SK-N-SH treated with all-trans-retinoic acid at 6 μM for 48 hours (cell line): ENCODE measurements around the gene FBXO47.

ENCODE experiments used
- ATAC-seq: fragments of 200-7000 bp; cut with Tn5 transposase; 3 replicates; pipeline ENCODE4 v1.9.1; 2020; ENCODE audit warnings: mild to moderate bottlenecking, moderate library complexity
- BACH2 ChIP-seq: fragments of 250-450 bp; sonication (Bioruptor Pico); IDR thresholded peaks from 2 replicates; pipeline ENCODE4 v1.9.0; 2021; ENCODE audit warnings: mild to moderate bottlenecking, borderline replicate concordance
- ESRRG ChIP-seq: fragments of 250-450 bp; sonication (Bioruptor Pico); IDR thresholded peaks from 2 replicates; pipeline ENCODE4 v1.6.1; 2021; ENCODE audit warnings: mild to moderate bottlenecking
- ISL1 ChIP-seq: fragments of 250-450 bp; sonication (Bioruptor Pico); IDR thresholded peaks from 2 replicates; pipeline ENCODE4 v2.1.2; 2022; ENCODE audit warnings: mild to moderate bottlenecking, moderate library complexity
- OSR1 ChIP-seq: fragments of 250-450 bp; sonication (Bioruptor Pico); IDR thresholded peaks from 2 replicates; pipeline ENCODE4 v1.8.0; 2022; ENCODE audit warnings: moderate library complexity, mild to moderate bottlenecking, inconsistent platforms
- PPARA ChIP-seq: fragments of 250-450 bp; sonication (Bioruptor Pico); IDR thresholded peaks from 2 replicates; pipeline ENCODE4 v1.5.0; 2020; ENCODE audit warnings: mild to moderate bottlenecking, borderline replicate concordance
- SNAI2 ChIP-seq: fragments of 250-450 bp; sonication (Bioruptor Pico); IDR thresholded peaks from 2 replicates; pipeline ENCODE4 v1.5.0; 2020; ENCODE audit warnings: mild to moderate bottlenecking, moderate library complexity
- TCF4 ChIP-seq: fragments of 250-450 bp; sonication (Bioruptor Pico); IDR thresholded peaks from 2 replicates; pipeline ENCODE4 v1.8.0; 2021; ENCODE audit warnings: mild to moderate bottlenecking, moderate library complexity, borderline replicate concordance
- TOX ChIP-seq: fragments of 250-450 bp; sonication (Bioruptor Pico); IDR thresholded peaks from 2 replicates; pipeline ENCODE4 v1.8.0; 2021; ENCODE audit warnings: mild to moderate bottlenecking, moderate library complexity, borderline replicate concordance
- ZFP30 ChIP-seq: fragments of 450-650 bp; formaldehyde crosslinking; IDR thresholded peaks from 2 replicates; pipeline ENCODE4 v1.5.0; 2022; ENCODE audit warnings: mild to moderate bottlenecking, moderate library complexity
- ZNF565 ChIP-seq: fragments of 450-650 bp; formaldehyde crosslinking; conservative IDR thresholded peaks from 2 replicates; pipeline ENCODE4 v1.5.0; 2020; ENCODE audit warnings: low read depth, mild to moderate bottlenecking, moderate library complexity
- ZNF8 ChIP-seq: fragments of 450-650 bp; formaldehyde crosslinking; IDR thresholded peaks from 2 replicates; pipeline ENCODE4 v1.5.0; 2020; ENCODE audit warnings: mild to moderate bottlenecking, moderate library complexity
- TF ChIP-seq, protein P1 (sequence below): fragments of 250-450 bp; sonication (Bioruptor Pico); IDR thresholded peaks from 2 replicates; pipeline ENCODE4 v1.8.0; 2021; ENCODE audit warnings: low read depth, mild to moderate bottlenecking, moderate library complexity, borderline replicate concordance
- TF ChIP-seq, protein P2 (sequence below): fragments of 250-450 bp; sonication (Bioruptor Pico); IDR thresholded peaks from 2 replicates; pipeline ENCODE4 v1.5.0; 2020; ENCODE audit warnings: mild to moderate bottlenecking, moderate library complexity
- TF ChIP-seq, protein P3 (sequence below): fragments of 250-450 bp; sonication (Bioruptor Pico); IDR thresholded peaks from 2 replicates; pipeline ENCODE4 v1.5.1; 2021; ENCODE audit warnings: mild to moderate bottlenecking, moderate library complexity
- TF ChIP-seq, protein P4 (sequence below): fragments of 250-450 bp; sonication (Bioruptor Pico); IDR thresholded peaks from 2 replicates; pipeline ENCODE4 v1.8.0; 2020; ENCODE audit warnings: mild to moderate bottlenecking, moderate library complexity, borderline replicate concordance
- TF ChIP-seq, protein P5 (sequence below): fragments of 250-450 bp; sonication (Bioruptor Pico); IDR thresholded peaks from 2 replicates; pipeline ENCODE4 v1.5.1; 2020; ENCODE audit warnings: low read depth, mild to moderate bottlenecking, moderate library complexity

Gene FBXO47

DNA sequence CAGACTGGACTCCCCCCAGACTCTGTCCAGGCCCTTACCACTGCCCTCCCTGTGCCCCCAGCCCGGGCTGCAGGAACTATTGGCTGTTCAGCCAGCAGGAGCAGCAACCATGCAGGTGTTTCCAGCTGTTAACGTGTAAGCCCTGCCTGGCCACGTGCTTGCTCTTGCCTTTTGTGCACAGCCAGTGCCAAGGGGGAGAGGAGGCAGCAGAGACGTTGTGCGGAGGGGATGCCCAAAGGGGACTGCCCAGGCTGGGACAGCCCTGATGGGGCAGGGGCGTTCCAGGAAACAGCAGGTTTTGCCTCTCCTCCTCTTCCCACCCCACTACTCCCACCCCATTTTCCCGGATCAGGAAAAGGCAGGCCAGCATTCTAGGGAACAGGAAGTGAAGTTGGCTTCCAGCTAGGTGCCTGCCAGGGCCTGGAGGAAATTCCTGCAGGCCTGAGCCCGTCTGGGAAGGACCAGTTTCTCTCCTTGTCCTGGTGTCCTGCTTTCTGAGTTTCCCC, 58.5 kb downstream of the FBXO47 start:
- TF ChIP-seq ZNF8 (CRISPR knock-in tag): no peak
- no peak for TF ChIP-seq ZFP30 (CRISPR knock-in tag)
- TF ChIP-seq BACH2 (CRISPR knock-in tag): no peak
- TF ChIP-seq TCF4 (CRISPR knock-in tag): no peak
- no peak for TF ChIP-seq PPARA (CRISPR knock-in tag)
- TF ChIP-seq, protein P1, sequence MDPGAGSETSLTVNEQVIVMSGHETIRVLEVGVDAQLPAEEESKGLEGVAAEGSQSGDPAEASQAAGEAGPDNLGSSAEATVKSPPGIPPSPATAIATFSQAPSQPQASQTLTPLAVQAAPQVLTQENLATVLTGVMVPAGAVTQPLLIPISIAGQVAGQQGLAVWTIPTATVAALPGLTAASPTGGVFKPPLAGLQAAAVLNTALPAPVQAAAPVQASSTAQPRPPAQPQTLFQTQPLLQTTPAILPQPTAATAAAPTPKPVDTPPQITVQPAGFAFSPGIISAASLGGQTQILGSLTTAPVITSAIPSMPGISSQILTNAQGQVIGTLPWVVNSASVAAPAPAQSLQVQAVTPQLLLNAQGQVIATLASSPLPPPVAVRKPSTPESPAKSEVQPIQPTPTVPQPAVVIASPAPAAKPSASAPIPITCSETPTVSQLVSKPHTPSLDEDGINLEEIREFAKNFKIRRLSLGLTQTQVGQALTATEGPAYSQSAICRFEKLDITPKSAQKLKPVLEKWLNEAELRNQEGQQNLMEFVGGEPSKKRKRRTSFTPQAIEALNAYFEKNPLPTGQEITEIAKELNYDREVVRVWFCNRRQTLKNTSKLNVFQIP (CRISPR knock-in tag): no peak
- no peak for ATAC-seq

DNA sequence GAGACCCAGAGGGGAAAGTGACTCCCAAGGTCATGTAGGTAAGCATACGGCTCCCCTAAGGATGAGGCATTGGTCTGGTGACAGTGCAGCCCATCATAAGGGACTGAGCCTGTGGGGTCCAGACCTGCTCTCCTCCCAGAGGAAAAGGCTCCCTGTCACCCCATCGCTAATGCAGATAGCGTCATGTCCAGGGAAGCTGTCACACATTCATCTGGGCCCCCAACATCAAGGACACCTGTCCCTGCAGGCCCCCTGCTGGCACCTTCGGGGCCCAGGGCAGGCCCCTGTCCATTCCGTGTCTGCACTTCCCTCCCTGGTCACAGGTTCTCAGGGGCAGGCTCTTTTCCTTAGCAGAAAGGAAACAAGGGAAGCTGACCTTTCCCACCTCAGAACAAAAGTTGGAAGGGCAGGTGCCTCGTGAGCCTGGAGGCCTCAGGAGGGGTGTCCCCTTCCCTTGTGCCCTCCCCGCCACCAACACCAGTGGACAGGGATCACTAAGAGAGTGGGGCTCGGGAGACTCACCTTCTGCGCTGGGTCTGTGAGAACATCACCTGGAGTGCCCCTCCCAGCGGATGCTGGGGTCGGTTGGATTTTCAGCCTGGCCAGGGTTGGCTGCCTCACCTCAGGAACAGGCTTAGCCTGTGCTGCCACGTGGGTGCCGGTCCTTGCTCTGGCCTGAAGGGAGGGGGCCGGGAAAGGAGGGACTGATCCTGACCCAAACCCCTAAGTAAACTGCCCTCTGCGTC, 59.1 kb downstream of the FBXO47 start:
- ATAC-seq: no peak
- TF ChIP-seq, protein P2, sequence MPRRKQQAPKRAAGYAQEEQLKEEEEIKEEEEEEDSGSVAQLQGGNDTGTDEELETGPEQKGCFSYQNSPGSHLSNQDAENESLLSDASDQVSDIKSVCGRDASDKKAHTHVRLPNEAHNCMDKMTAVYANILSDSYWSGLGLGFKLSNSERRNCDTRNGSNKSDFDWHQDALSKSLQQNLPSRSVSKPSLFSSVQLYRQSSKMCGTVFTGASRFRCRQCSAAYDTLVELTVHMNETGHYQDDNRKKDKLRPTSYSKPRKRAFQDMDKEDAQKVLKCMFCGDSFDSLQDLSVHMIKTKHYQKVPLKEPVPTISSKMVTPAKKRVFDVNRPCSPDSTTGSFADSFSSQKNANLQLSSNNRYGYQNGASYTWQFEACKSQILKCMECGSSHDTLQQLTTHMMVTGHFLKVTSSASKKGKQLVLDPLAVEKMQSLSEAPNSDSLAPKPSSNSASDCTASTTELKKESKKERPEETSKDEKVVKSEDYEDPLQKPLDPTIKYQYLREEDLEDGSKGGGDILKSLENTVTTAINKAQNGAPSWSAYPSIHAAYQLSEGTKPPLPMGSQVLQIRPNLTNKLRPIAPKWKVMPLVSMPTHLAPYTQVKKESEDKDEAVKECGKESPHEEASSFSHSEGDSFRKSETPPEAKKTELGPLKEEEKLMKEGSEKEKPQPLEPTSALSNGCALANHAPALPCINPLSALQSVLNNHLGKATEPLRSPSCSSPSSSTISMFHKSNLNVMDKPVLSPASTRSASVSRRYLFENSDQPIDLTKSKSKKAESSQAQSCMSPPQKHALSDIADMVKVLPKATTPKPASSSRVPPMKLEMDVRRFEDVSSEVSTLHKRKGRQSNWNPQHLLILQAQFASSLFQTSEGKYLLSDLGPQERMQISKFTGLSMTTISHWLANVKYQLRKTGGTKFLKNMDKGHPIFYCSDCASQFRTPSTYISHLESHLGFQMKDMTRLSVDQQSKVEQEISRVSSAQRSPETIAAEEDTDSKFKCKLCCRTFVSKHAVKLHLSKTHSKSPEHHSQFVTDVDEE (CRISPR knock-in tag): no peak
- TF ChIP-seq SNAI2 (CRISPR knock-in tag) (no peak), PPARA (CRISPR knock-in tag) (no peak), OSR1 (CRISPR knock-in tag) (no peak), ISL1 (CRISPR knock-in tag) (no peak), ESRRG (CRISPR knock-in tag) (no peak), TOX (no peak)
- TF ChIP-seq, protein P3, sequence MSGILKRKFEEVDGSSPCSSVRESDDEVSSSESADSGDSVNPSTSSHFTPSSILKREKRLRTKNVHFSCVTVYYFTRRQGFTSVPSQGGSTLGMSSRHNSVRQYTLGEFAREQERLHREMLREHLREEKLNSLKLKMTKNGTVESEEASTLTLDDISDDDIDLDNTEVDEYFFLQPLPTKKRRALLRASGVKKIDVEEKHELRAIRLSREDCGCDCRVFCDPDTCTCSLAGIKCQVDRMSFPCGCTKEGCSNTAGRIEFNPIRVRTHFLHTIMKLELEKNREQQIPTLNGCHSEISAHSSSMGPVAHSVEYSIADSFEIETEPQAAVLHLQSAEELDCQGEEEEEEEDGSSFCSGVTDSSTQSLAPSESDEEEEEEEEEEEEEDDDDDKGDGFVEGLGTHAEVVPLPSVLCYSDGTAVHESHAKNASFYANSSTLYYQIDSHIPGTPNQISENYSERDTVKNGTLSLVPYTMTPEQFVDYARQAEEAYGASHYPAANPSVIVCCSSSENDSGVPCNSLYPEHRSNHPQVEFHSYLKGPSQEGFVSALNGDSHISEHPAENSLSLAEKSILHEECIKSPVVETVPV: no peak
- TF ChIP-seq, protein P4, sequence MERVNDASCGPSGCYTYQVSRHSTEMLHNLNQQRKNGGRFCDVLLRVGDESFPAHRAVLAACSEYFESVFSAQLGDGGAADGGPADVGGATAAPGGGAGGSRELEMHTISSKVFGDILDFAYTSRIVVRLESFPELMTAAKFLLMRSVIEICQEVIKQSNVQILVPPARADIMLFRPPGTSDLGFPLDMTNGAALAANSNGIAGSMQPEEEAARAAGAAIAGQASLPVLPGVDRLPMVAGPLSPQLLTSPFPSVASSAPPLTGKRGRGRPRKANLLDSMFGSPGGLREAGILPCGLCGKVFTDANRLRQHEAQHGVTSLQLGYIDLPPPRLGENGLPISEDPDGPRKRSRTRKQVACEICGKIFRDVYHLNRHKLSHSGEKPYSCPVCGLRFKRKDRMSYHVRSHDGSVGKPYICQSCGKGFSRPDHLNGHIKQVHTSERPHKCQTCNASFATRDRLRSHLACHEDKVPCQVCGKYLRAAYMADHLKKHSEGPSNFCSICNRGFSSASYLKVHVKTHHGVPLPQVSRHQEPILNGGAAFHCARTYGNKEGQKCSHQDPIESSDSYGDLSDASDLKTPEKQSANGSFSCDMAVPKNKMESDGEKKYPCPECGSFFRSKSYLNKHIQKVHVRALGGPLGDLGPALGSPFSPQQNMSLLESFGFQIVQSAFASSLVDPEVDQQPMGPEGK (CRISPR knock-in tag): no peak

DNA sequence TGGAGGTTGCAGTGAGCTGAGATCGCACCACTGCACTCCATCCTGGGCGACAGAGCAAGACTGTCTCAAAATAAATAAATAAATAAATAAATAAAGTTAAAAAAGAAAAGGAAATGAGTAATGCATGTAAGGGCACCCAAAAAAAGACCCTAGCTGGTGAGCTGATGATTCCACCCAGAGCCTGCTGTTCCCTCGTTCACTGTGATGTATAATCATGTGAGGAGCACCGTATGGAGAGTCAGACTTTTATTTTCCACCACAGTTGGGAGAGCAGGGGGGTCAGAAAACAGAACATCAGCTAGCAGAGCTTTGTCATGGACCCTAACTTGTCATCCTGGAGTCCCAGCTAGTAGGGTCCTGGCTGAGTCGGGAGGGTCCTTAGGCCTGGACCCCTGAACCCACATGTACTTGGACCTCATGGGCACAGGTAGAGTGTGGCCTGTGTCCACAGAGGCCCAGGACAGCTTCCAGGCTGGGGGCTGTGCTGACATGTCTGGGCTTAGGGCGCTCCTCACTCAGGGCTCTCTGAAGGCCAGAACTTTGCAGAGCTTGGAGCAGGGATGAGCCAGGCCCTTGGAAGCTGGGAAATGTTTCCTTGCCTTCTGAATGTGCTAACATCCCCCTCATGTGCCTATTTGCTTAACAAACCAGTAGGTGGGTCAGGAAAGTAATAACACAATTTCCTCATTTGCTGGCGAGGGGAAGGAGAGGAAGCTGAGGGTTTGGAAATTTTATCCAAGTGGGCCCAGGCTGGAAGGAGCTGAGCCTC, 60.6 kb downstream of the FBXO47 start:
- TF ChIP-seq, protein P5, sequence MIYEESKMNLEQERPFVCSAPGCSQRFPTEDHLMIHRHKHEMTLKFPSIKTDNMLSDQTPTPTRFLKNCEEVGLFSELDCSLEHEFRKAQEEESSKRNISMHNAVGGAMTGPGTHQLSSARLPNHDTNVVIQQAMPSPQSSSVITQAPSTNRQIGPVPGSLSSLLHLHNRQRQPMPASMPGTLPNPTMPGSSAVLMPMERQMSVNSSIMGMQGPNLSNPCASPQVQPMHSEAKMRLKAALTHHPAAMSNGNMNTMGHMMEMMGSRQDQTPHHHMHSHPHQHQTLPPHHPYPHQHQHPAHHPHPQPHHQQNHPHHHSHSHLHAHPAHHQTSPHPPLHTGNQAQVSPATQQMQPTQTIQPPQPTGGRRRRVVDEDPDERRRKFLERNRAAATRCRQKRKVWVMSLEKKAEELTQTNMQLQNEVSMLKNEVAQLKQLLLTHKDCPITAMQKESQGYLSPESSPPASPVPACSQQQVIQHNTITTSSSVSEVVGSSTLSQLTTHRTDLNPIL (CRISPR knock-in tag): no peak
- TF ChIP-seq, protein P4 (CRISPR knock-in tag): no peak
- no peak for TF ChIP-seq ZNF565 (CRISPR knock-in tag)
- ATAC-seq: no peak
